HL-60 (cell line): Measurements from ENCODE around the gene SGIP1.

Experiments used
- DNase-seq, 2 experiments: peaks; one replicate each; pipeline ENCODE4 v3.0.0-alpha.2; 2010 to 2020; ENCODE audit warnings: low read depth in 1 of 2, low spot score in 1 of 2
- H3K27ac ChIP-seq: fragments of 250-450 bp; sonication (Bioruptor Pico); replicated peaks from 2 replicates; pipeline ENCODE4 v1.5.1; 2020; ENCODE audit warnings: mild to moderate bottlenecking, moderate library complexity
- H3K27me3 ChIP-seq: fragments of 250-450 bp; sonication (Bioruptor Pico); 2 replicates; pipeline ENCODE4 v1.5.1; 2021; ENCODE audit warnings: mild to moderate bottlenecking, moderate library complexity; ENCODE audit not compliant: insufficient read depth, poor library complexity, severe bottlenecking
- H3K4me3 ChIP-seq: replicated peaks from 2 replicates; pipeline ENCODE4 v1.5.1; 2011; ENCODE audit warnings: mild to moderate bottlenecking, control low read depth, low read length; ENCODE audit not compliant: insufficient read depth
- CTCF ChIP-seq: IDR thresholded peaks from one replicate; pipeline ENCODE4 v1.5.1; 2011; ENCODE audit warnings: low read length, control low read depth, inconsistent platforms; ENCODE audit not compliant: insufficient read depth
- GABPA ChIP-seq: IDR thresholded peaks from 2 replicates; pipeline ENCODE4 v1.6.1; 2012; ENCODE audit warnings: low read depth
- POLR2AphosphoS5 ChIP-seq: IDR thresholded peaks from 2 replicates; pipeline ENCODE4 v1.6.1; 2012; ENCODE audit warnings: low read depth
- REST ChIP-seq: IDR thresholded peaks from 2 replicates; pipeline ENCODE4 v1.6.1; 2012; ENCODE audit warnings: low read depth; ENCODE audit not compliant: insufficient replicate concordance
- SPI1 ChIP-seq: IDR thresholded peaks from 2 replicates; pipeline ENCODE4 v1.6.1; 2012; ENCODE audit warnings: low read depth, mild to moderate bottlenecking, borderline replicate concordance

Gene SGIP1

DNA sequence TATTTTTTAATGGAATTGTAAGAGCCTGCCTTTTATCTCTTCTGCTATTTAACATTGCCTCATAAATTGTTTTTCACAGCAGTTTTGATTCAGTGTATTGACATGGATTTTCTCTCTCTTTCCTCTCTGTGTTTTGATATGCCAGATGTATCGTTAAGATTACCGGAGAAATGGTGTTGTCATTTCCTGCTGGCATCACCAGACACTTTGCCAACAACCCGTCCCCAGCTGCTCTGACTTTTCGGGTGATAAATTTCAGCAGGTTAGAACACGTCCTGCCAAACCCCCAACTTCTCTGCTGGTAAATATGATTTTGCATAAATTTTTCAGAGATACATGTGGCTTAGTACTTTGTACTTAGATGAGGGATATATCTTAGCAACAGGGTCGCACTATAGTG is 195.2 kb downstream of the SGIP1 start:
- no peak overlapping the region for H3K4me3 ChIP-seq
- DNase-seq = no peak
- H3K27ac ChIP-seq = no peak overlapping the region
- H3K27me3 ChIP-seq = peaks cover 3% of the 10 kb centered on the region
- TF ChIP-seq REST (no peak), POLR2AphosphoS5 (no peak), SPI1 (no peak), GABPA (no peak), CTCF (no peak)

DNA sequence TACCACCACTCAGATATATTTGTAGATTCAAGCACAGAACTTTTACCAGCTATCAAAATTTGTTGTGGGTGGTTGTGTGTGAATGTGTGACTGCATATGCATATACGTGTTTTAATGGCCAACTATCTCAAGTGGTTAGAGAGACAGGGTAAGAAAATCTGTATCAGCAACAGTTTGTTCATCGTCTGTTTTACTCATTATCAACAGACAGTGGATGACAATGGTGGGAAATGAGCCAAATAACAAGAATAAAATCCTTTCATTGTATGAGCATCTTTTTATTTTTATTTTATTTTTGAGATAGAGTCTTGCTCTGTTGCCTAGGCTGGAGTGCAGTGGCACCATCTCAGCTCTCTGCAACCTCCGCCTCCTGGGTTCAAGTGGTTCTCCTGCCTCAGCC is 195.6 kb downstream of the SGIP1 start:
- no peak for DNase-seq
- no peak overlapping the region for H3K27ac ChIP-seq
- no peaks in the 10 kb centered on the region for H3K27me3 ChIP-seq
- no peak overlapping the region for H3K4me3 ChIP-seq
- no peak for TF ChIP-seq CTCF
- TF ChIP-seq SPI1 = no peak
- TF ChIP-seq GABPA = no peak
- no peak for TF ChIP-seq REST
- no peak for TF ChIP-seq POLR2AphosphoS5

DNA sequence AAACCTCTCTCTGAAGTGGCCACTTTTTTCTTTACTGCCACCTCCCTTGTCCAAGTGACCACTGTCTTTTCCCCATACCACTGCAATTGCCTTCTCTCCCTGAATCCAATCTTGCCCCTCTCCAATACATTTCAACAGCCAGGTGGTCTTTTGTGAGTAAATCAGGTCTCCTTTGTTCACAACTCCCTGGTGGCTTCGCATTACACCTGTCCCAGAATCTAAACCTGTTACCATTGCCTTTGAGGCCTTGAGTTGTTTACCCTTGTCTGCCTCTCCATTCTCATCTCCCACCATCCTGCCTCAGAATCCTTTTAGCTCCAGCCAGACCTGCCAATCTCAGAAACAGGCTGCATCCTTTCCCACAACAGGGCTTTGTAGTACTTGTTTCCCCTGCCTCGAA is 196.5 kb downstream of the SGIP1 start:
- no peak overlapping the region for H3K4me3 ChIP-seq
- no peak for DNase-seq
- no peak for TF ChIP-seq REST
- no peak for TF ChIP-seq POLR2AphosphoS5
- no peak for TF ChIP-seq GABPA
- TF ChIP-seq SPI1 = no peak
- TF ChIP-seq CTCF = no peak
- no peaks in the 10 kb centered on the region for H3K27me3 ChIP-seq
- H3K27ac ChIP-seq = no peak overlapping the region
